IPS-15b (cell line): Measurements from ENCODE around the gene TYK2.

ENCODE experiments used
- H3K27me3 ChIP-seq: one replicate; pipeline ENCODE4 v1.6.1; 2013; ENCODE audit warnings: low read length; ENCODE audit not compliant: control insufficient read depth, insufficient read depth
- H3K36me3 ChIP-seq: one replicate; pipeline ENCODE4 v1.6.1; 2013; ENCODE audit warnings: low read length; ENCODE audit not compliant: control insufficient read depth, insufficient read depth
- H3K4me1 ChIP-seq: one replicate; pipeline ENCODE4 v1.6.1; 2013; ENCODE audit warnings: mild to moderate bottlenecking, low read length; ENCODE audit not compliant: control insufficient read depth, insufficient read depth
- H3K4me3 ChIP-seq: one replicate; pipeline ENCODE4 v1.5.1; 2013; ENCODE audit warnings: low read depth, low read length
- H3K9ac ChIP-seq: one replicate; pipeline ENCODE4 v1.6.1; 2013; ENCODE audit warnings: low read depth, mild to moderate bottlenecking, low read length
- H3K9me3 ChIP-seq: one replicate; pipeline ENCODE4 v1.6.1; 2013; ENCODE audit warnings: mild to moderate bottlenecking, low read length; ENCODE audit not compliant: control insufficient read depth, insufficient read depth

The TYK2 gene

DNA sequence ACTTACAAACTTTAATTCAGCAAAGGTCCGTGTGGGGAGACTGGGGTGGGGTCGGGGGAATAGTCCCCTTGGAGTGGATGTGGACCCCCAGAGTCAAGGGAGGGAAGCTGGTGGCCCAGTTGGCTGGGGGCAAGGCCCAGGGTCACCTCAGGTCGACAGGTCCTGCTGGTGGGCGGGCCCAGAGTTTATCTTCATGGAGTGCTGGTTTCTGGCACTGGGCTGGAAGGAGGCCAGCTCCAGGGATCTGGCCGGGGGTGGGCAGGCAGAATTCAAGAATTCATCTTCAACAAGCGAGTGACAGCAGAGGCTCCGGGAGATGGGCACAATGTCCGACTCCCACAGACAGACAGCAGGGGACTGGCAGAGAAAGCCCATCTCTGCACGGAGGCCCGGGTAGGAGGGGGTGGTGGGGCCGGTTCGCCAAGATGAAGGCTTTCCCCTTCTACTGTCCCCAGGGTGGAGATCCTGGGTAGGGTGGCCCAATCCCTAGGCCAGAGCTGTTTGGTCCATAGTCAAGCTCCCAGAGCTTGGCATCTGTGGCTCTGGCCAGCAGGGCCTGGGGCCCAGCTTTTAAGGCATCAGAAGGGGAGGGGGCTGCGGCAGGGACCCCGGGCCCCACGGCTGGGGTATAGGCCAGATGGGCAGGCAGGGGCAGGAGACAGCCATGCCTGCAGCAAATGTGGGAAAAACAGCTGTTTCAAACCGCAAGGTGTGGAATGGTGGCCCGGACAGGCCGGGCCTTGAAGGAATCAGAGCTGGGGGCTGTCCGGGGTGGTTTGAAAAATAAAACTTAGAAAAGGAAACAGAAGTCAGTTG lies 63.9 kb downstream of the TYK2 start:
- no peaks in the 10 kb centered on the region for H3K9me3 ChIP-seq
- H3K36me3 ChIP-seq: peaks cover 33% of the 10 kb centered on the region
- H3K9ac ChIP-seq: no peak overlapping the region
- H3K4me3 ChIP-seq: peak overlapping the region; percentile 98
- no peaks in the 10 kb centered on the region for H3K27me3 ChIP-seq
- H3K4me1 ChIP-seq: no peaks in the 10 kb centered on the region

- H3K27me3 ChIP-seq: no peaks in the 10 kb centered on the region
- no peaks in the 10 kb centered on the region for H3K9me3 ChIP-seq
- H3K4me3 ChIP-seq: peak within 1 kb of the TSS; percentile 98
- peaks cover 26% of the 10 kb centered on the region for H3K36me3 ChIP-seq
- peak within 1 kb of the TSS; percentile 56 for H3K9ac ChIP-seq
- H3K4me1 ChIP-seq: no peaks in the 10 kb centered on the region
These were observed 64.8 kb downstream of the TYK2 start, which contains the start of gene FDX2 for GRCh38 chr19:10315335-10316214. TSS of gene FDX2 (minus strand) at chr19:10316015. CDS start at chr19:10315996, 19 bp downstream.

DNA sequence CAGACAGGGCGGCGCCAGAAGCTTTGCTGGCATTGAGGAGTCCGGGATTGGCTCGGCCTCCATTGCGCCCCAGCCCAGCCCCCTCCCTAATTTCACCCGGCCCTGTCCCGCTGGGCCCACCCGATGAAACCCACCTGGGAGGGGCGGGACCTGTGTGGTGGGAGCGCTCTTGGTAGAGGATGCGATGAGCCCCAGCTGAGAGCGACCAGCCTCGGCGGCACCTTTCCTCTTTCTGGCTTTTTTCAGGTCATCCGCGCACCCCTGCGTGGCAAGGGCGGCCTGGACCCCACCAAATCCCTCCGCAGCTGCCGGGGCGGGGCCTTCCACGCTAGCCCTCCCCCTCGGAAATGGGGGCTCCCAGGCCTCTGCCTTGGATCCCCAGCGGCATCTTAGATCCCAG lies 70.9 kb downstream of the TYK2 start, which contains the start of gene ZGLP1:
Gene ZGLP1, minus strand, starts transcription at position 393 of the 400 bp plus-strand sequence.
- Histone ChIP-seq H3K4me3 (no peak within 1 kb of the TSS), H3K9me3 (no peaks in the 10 kb centered on the region), H3K9ac (no peak within 1 kb of the TSS), H3K27me3 (no peaks in the 10 kb centered on the region), H3K36me3 (peaks cover 9% of the 10 kb centered on the region), H3K4me1 (no peaks in the 10 kb centered on the region)

DNA sequence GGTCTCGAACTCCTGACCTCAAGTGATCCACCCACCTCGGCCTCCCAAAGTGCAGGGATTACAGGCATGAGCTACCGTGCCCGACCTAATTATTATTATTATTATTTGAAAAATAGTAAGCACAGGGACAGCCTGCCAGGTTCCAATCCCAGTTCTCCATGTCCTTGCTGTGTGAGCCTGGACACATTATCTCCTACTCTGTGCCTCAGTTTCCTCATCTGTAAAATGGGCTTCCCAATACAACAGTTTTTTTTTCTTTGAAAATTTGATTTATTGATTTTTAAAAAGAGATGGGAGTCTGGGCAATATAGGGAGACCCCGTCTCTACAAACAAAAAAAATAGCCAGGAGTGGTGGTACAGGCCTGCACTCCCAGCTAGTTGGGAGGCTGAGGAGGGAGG lies 74.0 kb downstream of the TYK2 start:
- H3K4me1 ChIP-seq: no peaks in the 10 kb centered on the region
- no peak overlapping the region for H3K9ac ChIP-seq
- no peaks in the 10 kb centered on the region for H3K27me3 ChIP-seq
- no peaks in the 10 kb centered on the region for H3K9me3 ChIP-seq
- H3K36me3 ChIP-seq: peaks cover 6% of the 10 kb centered on the region
- no peak overlapping the region for H3K4me3 ChIP-seq

DNA sequence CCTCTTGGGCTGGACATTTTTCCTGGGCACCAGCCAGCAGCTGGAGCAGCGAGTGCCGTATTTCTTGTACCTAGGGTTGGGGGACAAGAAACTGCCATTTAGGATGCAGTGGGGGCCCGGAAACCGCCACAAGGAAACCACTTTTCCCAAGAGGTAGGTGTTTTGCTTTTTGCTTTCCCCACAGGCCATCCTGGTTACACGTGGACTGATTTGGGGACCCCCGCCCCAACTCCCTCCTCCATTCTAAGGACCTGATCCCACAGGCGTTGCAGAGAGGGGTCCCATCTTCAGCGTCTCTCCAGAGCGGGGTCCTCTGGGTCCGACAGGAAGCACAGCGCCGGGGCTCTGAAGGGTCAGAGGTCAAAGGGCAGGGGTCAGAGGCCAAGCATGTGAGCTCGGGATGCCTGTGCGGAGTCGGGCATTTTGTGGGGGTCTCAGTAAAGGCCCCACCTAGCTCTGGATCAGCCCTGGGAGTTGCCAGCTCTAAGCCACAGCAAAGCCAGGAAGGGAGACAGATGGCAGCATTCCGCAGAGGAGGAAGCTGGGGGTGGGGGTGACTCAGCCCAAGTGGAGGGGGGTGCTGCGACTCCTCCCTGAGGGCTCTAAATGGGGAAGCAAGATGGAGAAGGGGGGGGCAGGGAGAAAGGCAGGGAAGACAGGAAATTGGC lies 75.1 kb downstream of the TYK2 start:
- peaks cover 6% of the 10 kb centered on the region for H3K36me3 ChIP-seq
- H3K27me3 ChIP-seq: no peaks in the 10 kb centered on the region
- no peak overlapping the region for H3K9ac ChIP-seq
- no peak overlapping the region for H3K4me3 ChIP-seq
- H3K4me1 ChIP-seq: no peaks in the 10 kb centered on the region
- no peaks in the 10 kb centered on the region for H3K9me3 ChIP-seq
